HG03060 (cell line): Measurements from ENCODE around the gene SPATA16.

Experiments used
- ATAC-seq: cut with Tn5 transposase; IDR thresholded peaks from one replicate; pipeline ENCODE4 v1.9.1; 2021; ENCODE audit warnings: low read depth, moderate number of reproducible peaks; ENCODE audit not compliant: unreplicated experiment

SPATA16 gene

GRCh38 chr3:172848910-172849309 lies 292.1 kb downstream of the SPATA16 start:
- no peak for ATAC-seq

- no peak for ATAC-seq
Observed at GRCh38 chr3:172847292-172847691, 293.7 kb downstream of the SPATA16 start.

- ATAC-seq, result no peak
Observed at GRCh38 chr3:172846706-172847105, 294.3 kb downstream of the SPATA16 start.

GRCh38 chr3:172846103-172846561 lies 294.9 kb downstream of the SPATA16 start:
- ATAC-seq, result peak; percentile 45

- no peak for ATAC-seq
Observed at GRCh38 chr3:172844428-172844827, 296.6 kb downstream of the SPATA16 start.

- ATAC-seq, result no peak
Observed at GRCh38 chr3:172840913-172841312, 300.1 kb downstream of the SPATA16 start.

GRCh38 chr3:172840463-172840862 lies 300.6 kb downstream of the SPATA16 start:
- ATAC-seq, result no peak

GRCh38 chr3:172839679-172840078 lies 301.4 kb downstream of the SPATA16 start:
- ATAC-seq, result no peak
